Activated naive CD8-positive, alpha-beta T cell treated with anti-CD3 and anti-CD28 coated beads, Interleukin-2, amount 50 U/mL, for 16 hours (primary cell): ENCODE measurements around the gene CFL1.
"Not testable (repeated sequence)": the region's sequence is repeated elsewhere in the genome, so short reads cannot be mapped to it uniquely, and the experiment has no call there.

Experiments used
- DNase-seq: peaks from one replicate; pipeline ENCODE4 v3.0.0-alpha.2; 2020; ENCODE audit warnings: low read depth, low spot score

CFL1 gene

GRCh38 chr11:65842144-65842543 is 15.8 kb downstream of the CFL1 start:
- DNase-seq, result no peak

- no peak for DNase-seq
These were observed 23.8 kb downstream of the CFL1 start for GRCh38 chr11:65834202-65834601.

GRCh38 chr11:65833297-65834030 is 24.5 kb downstream of the CFL1 start, which contains the start of gene SNX32:
Gene SNX32, plus strand, starts transcription at chr11:65833963. Its CDS starts 103 bp downstream, at chr11:65834066.
- peak; percentile 93 for DNase-seq

- DNase-seq, result not testable (repeated sequence)
These were observed 25.7 kb downstream of the CFL1 start for GRCh38 chr11:65832231-65832630.

- DNase-seq, result no peak
These were observed 28.5 kb downstream of the CFL1 start for GRCh38 chr11:65829459-65829858.

GRCh38 chr11:65826984-65827735 is 30.8 kb downstream of the CFL1 start:
- DNase-seq, result no peak

GRCh38 chr11:65822776-65823528 is 35.0 kb downstream of the CFL1 start:
- no peak for DNase-seq

GRCh38 chr11:65821107-65821506 is 36.9 kb downstream of the CFL1 start:
- DNase-seq, result no peak

GRCh38 chr11:65817835-65818680 is 39.9 kb downstream of the CFL1 start:
- peak; percentile 86 for DNase-seq

GRCh38 chr11:65817312-65817834 is 40.6 kb downstream of the CFL1 start:
- no peak for DNase-seq

GRCh38 chr11:65816696-65817095 is 41.3 kb downstream of the CFL1 start:
- no peak for DNase-seq

GRCh38 chr11:65814986-65815565 is 42.9 kb downstream of the CFL1 start:
- no peak for DNase-seq

- DNase-seq, result no peak
These were observed 43.6 kb downstream of the CFL1 start for GRCh38 chr11:65814131-65814985.

- DNase-seq, result no peak
These were observed 46.1 kb downstream of the CFL1 start for GRCh38 chr11:65811764-65812475.

- no peak for DNase-seq
These were observed 47.7 kb downstream of the CFL1 start for GRCh38 chr11:65810046-65810868.

GRCh38 chr11:65809496-65809895 is 48.5 kb downstream of the CFL1 start:
- no peak for DNase-seq

GRCh38 chr11:65808744-65809341 is 49.1 kb downstream of the CFL1 start:
- no peak for DNase-seq

- DNase-seq, result no peak
These were observed 51.0 kb downstream of the CFL1 start for GRCh38 chr11:65806979-65807378.
